GM23338 (cell line): ENCODE data around the gene DLG2. TPM values are rescaled to one million over a fixed set of nuclear protein-coding genes. Genes with fewer than 3 reads are reported as not detected.

Experiments
- ATAC-seq: fragments of 200-7000 bp; cut with Tn5 transposase; 3 replicates; pipeline ENCODE4 v1.9.1; 2020
- DNase-seq: peaks from one replicate; pipeline ENCODE4 v3.0.0-alpha.2; 2015; ENCODE audit warnings: low spot score
- H2AFZ ChIP-seq: fragments of 200-600 bp; sonication (generic); 2 replicates; pipeline ENCODE4 v1.8.0; 2016; ENCODE audit warnings: antibody characterized with exemption, mild to moderate bottlenecking, moderate library complexity
- H3F3A ChIP-seq: fragments of 200-600 bp; sonication (generic); replicated peaks from 2 replicates; pipeline ENCODE4 v1.8.0; 2017; ENCODE audit warnings: antibody characterized with exemption, mixed run types, low read depth
- H3K27ac ChIP-seq: fragments of 200-600 bp; sonication (generic); 2 replicates; pipeline ENCODE4 v1.6.1; 2016; ENCODE audit warnings: low read depth
- H3K27me3 ChIP-seq: fragments of 200-600 bp; sonication (generic); 2 replicates; pipeline ENCODE4 v1.8.0; 2016; ENCODE audit warnings: mild to moderate bottlenecking, mixed run types, moderate library complexity; ENCODE audit not compliant: insufficient read depth
- H3K36me3 ChIP-seq: fragments of 200-600 bp; sonication (generic); 2 replicates; pipeline ENCODE4 v1.8.0; 2016; ENCODE audit warnings: mild to moderate bottlenecking; ENCODE audit not compliant: insufficient read depth
- H3K4me1 ChIP-seq: fragments of 200-600 bp; sonication (generic); 2 replicates; pipeline ENCODE4 v1.8.0; 2016; ENCODE audit warnings: mild to moderate bottlenecking, moderate library complexity; ENCODE audit not compliant: insufficient read depth
- H3K4me2 ChIP-seq: fragments of 200-600 bp; sonication (generic); 2 replicates; pipeline ENCODE4 v1.7.1; 2017; ENCODE audit warnings: mixed run types
- H3K4me3 ChIP-seq: fragments of 200-600 bp; sonication (generic); 2 replicates; pipeline ENCODE4 v1.6.1; 2016; ENCODE audit warnings: mixed run types
- H3K79me2 ChIP-seq: fragments of 200-600 bp; sonication (generic); replicated peaks from 2 replicates; pipeline ENCODE4 v1.8.0; 2017; ENCODE audit warnings: mild to moderate bottlenecking; ENCODE audit not compliant: insufficient read depth
- H3K9me2 ChIP-seq: fragments of 200-600 bp; sonication (generic); 2 replicates; pipeline ENCODE4 v1.8.0; 2017; ENCODE audit not compliant: insufficient read depth
- H4K20me1 ChIP-seq: fragments of 200-600 bp; sonication (generic); replicated peaks from 2 replicates; pipeline ENCODE4 v1.8.0; 2017; ENCODE audit warnings: mild to moderate bottlenecking; ENCODE audit not compliant: insufficient read depth
- H3K27ac Mint-ChIP-seq: 2 replicates; pipeline ENCODE4 v1.8.0; 2020; ENCODE audit warnings: inconsistent platforms, mild to moderate bottlenecking, moderate library complexity, mixed read lengths
- H3K27me3 Mint-ChIP-seq: 3 replicates; pipeline ENCODE4 v1.8.0; 2022; ENCODE audit warnings: low read depth, mild to moderate bottlenecking, moderate library complexity, mixed read lengths, inconsistent platforms; ENCODE audit not compliant: insufficient read depth, poor library complexity
- H3K36me3 Mint-ChIP-seq: 3 replicates; pipeline ENCODE4 v1.8.0; 2021; ENCODE audit warnings: low read depth, mild to moderate bottlenecking, inconsistent platforms, moderate library complexity, mixed read lengths
- H3K4me1 Mint-ChIP-seq: 3 replicates; pipeline ENCODE4 v1.8.0; 2020; ENCODE audit warnings: mild to moderate bottlenecking, inconsistent platforms, mixed read lengths
- H3K4me3 Mint-ChIP-seq: 3 replicates; pipeline ENCODE4 v1.8.0; 2021; ENCODE audit warnings: moderate library complexity, mild to moderate bottlenecking, inconsistent platforms, mixed read lengths
- H3K9me3 Mint-ChIP-seq: 3 replicates; pipeline ENCODE4 v1.8.0; 2020; ENCODE audit warnings: moderate library complexity, mild to moderate bottlenecking, inconsistent platforms, mixed read lengths
- CREB1 ChIP-seq: fragments of 250-450 bp; sonication (Bioruptor Pico); IDR thresholded peaks from 2 replicates; pipeline ENCODE4 v1.5.0; 2020; ENCODE audit warnings: low read depth, mild to moderate bottlenecking, moderate library complexity
- EZH2 ChIP-seq: fragments of 200-600 bp; sonication (generic); IDR thresholded peaks from one replicate; pipeline ENCODE4 v1.8.0; 2017; ENCODE audit warnings: antibody characterized with exemption, mild to moderate bottlenecking, low read depth; ENCODE audit not compliant: unreplicated experiment
- NANOG ChIP-seq: IDR thresholded peaks from 2 replicates; pipeline ENCODE4 v1.6.1; 2016; ENCODE audit warnings: antibody characterized with exemption, borderline replicate concordance
- POLR2AphosphoS5 ChIP-seq: IDR thresholded peaks from 2 replicates; pipeline ENCODE4 v1.6.1; 2016; ENCODE audit warnings: antibody characterized with exemption, low read depth
- polyA plus RNA-seq: library from polyadenylated mRNA; unstranded; fragments of >200 nt; fragmentation: Nextera tagmentation; extraction: Ambion mirVana; gene quantifications from 2 replicates; pipeline ENCODE4 v1.2.1, GENCODE V29; 2016
- total RNA-seq: library from RNA; depleted of rRNA; stranded (reverse); fragments of >200 nt; shearing (Covaris generic); gene quantifications from 2 replicates; pipeline ENCODE4 v1.2.3, GENCODE V29; 2014
- TF ChIP-seq, protein P1 (sequence below): fragments of 250-450 bp; sonication (Bioruptor Pico); IDR thresholded peaks from 2 replicates; pipeline ENCODE4 v1.5.0; 2020; ENCODE audit warnings: mild to moderate bottlenecking, moderate library complexity
- TF ChIP-seq, protein P2 (sequence below): IDR thresholded peaks from 2 replicates; pipeline ENCODE4 v1.6.1; 2016; ENCODE audit warnings: antibody characterized with exemption

The DLG2 gene
- total and polyA plus RNA-seq, 2 experiments from 2014 or later = 19.8 to 21.5 TPM

DNA sequence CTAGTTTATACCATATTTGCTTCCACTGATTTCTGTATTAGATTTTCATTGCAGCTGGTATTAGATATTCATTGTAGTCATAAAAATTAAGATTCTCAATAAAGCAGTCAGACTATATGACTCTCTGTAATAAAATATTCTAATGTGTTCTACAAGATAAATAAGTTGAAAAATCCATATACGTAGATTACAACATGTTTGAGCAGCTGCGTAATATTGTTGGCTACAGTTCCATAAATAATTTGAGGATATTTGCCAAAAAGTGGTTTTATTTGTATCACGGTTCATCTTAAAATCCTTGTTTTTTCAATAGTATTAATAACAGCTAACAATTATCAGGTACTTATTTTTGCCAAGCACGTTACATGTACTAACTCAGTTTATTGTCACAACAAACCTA is 1672.4 kb downstream of the DLG2 start (continued):
- TF ChIP-seq, protein P1, sequence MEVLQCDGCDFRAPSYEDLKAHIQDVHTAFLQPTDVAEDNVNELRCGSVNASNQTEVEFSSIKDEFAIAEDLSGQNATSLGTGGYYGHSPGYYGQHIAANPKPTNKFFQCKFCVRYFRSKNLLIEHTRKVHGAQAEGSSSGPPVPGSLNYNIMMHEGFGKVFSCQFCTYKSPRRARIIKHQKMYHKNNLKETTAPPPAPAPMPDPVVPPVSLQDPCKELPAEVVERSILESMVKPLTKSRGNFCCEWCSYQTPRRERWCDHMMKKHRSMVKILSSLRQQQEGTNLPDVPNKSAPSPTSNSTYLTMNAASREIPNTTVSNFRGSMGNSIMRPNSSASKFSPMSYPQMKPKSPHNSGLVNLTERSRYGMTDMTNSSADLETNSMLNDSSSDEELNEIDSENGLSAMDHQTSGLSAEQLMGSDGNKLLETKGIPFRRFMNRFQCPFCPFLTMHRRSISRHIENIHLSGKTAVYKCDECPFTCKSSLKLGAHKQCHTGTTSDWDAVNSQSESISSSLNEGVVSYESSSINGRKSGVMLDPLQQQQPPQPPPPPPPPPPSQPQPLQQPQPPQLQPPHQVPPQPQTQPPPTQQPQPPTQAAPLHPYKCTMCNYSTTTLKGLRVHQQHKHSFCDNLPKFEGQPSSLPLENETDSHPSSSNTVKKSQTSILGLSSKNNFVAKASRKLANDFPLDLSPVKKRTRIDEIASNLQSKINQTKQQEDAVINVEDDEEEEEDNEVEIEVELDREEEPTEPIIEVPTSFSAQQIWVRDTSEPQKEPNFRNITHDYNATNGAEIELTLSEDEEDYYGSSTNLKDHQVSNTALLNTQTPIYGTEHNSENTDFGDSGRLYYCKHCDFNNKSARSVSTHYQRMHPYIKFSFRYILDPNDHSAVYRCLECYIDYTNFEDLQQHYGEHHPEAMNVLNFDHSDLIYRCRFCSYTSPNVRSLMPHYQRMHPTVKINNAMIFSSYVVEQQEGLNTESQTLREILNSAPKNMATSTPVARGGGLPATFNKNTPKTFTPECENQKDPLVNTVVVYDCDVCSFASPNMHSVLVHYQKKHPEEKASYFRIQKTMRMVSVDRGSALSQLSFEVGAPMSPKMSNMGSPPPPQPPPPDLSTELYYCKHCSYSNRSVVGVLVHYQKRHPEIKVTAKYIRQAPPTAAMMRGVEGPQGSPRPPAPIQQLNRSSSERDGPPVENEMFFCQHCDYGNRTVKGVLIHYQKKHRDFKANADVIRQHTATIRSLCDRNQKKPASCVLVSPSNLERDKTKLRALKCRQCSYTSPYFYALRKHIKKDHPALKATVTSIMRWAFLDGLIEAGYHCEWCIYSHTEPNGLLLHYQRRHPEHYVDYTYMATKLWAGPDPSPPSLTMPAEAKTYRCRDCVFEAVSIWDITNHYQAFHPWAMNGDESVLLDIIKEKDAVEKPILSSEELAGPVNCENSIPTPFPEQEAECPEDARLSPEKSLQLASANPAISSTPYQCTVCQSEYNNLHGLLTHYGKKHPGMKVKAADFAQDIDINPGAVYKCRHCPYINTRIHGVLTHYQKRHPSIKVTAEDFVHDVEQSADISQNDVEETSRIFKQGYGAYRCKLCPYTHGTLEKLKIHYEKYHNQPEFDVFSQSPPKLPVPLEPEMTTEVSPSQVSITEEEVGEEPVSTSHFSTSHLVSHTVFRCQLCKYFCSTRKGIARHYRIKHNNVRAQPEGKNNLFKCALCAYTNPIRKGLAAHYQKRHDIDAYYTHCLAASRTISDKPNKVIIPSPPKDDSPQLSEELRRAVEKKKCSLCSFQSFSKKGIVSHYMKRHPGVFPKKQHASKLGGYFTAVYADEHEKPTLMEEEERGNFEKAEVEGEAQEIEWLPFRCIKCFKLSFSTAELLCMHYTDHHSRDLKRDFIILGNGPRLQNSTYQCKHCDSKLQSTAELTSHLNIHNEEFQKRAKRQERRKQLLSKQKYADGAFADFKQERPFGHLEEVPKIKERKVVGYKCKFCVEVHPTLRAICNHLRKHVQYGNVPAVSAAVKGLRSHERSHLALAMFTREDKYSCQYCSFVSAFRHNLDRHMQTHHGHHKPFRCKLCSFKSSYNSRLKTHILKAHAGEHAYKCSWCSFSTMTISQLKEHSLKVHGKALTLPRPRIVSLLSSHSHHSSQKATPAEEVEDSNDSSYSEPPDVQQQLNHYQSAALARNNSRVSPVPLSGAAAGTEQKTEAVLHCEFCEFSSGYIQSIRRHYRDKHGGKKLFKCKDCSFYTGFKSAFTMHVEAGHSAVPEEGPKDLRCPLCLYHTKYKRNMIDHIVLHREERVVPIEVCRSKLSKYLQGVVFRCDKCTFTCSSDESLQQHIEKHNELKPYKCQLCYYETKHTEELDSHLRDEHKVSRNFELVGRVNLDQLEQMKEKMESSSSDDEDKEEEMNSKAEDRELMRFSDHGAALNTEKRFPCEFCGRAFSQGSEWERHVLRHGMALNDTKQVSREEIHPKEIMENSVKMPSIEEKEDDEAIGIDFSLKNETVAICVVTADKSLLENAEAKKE (CRISPR knock-in tag) = no peak
- no peak for TF ChIP-seq NANOG
- no peak for TF ChIP-seq EZH2
- no peak for TF ChIP-seq CREB1 (CRISPR knock-in tag)
- TF ChIP-seq, protein P2, sequence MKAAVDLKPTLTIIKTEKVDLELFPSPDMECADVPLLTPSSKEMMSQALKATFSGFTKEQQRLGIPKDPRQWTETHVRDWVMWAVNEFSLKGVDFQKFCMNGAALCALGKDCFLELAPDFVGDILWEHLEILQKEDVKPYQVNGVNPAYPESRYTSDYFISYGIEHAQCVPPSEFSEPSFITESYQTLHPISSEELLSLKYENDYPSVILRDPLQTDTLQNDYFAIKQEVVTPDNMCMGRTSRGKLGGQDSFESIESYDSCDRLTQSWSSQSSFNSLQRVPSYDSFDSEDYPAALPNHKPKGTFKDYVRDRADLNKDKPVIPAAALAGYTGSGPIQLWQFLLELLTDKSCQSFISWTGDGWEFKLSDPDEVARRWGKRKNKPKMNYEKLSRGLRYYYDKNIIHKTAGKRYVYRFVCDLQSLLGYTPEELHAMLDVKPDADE = no peak
- TF ChIP-seq POLR2AphosphoS5 = no peak

DNA sequence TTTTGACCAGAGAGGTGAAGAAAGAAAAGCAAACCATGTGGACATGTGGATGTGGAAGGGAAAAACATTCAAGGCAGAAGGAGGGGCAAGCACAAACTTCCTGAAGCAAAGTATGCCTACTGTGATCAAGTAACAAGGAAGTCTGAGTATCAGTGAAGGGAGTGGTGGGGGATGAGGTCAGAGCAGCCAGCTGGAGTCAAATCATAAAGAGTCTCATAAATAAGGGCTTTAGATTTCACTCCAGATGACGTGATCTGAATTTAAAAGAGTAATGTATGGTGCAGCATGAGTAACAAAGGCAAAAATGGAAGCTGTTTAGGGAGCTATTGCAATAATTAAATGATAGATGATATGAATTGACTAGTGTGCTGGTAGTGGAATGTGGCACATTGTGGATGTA is 1675.6 kb downstream of the DLG2 start:
- DNase-seq = no peak
- Histone ChIP-seq H3K9me2 (0 out of 2 replicates have a peak, but pooled peaks cover 3% of the 10 kb centered on the region), H4K20me1 (no peaks in the 10 kb centered on the region), H3K27ac (no peak overlapping the region), H3K4me2 (no peak overlapping the region), H3F3A (no peaks in the 10 kb centered on the region), H3K4me3 (no peak overlapping the region), H3K4me1 (0 out of 2 replicates have a peak, but pooled peaks cover 5% of the 10 kb centered on the region), H3K36me3 (no peaks in the 10 kb centered on the region), H2AFZ (no peak overlapping the region), H3K79me2 (no peaks in the 10 kb centered on the region), H3K27me3 (no peaks in the 10 kb centered on the region)
- Mint-ChIP-seq H3K27me3 (peaks cover 2% of the 10 kb centered on the region), H3K36me3 (no peaks in the 10 kb centered on the region), H3K4me3 (no peak overlapping the region), H3K27ac (peak overlapping the region; percentile 6; the same call in 1 of the 2 replicates), H3K4me1 (peaks cover 25% of the 10 kb centered on the region), H3K9me3 (no peaks in the 10 kb centered on the region; the same call in 2 of the 3 replicates)
- no peak for ATAC-seq
- TF ChIP-seq, protein P1 (CRISPR knock-in tag) = no peak
